OCI-M1 (cell line): Measurements from ENCODE around the gene KCNQ4.
A peak's percentile ranks its signal among the peaks of the same experiment; 100 is the strongest.

ENCODE experiments used
- DNase-seq: peaks from one replicate; lab custom pipeline; 2025; lab: John Stamatoyannopoulos, UW

Gene KCNQ4

DNA sequence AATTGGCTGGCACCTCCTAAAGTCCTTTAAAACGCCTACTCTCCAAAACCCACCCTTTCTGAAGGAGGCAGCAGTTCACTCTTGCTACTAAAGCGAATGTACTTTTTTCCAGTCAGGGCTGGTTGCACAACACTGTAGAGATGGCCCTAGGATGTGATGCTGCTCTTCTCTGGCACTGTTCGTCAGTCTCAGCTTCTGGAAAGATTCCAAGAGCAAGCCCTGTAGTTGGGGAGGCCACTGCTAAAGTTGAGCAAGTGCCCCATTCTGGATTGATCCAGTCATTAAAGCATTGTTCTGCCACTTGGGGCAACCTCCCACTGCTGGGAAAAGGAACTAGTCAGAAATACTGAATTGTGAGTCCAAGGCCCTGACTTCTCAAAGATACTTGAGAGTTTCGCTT, 28.5 kb upstream of the KCNQ4 start:
- DNase-seq = no peak

DNA sequence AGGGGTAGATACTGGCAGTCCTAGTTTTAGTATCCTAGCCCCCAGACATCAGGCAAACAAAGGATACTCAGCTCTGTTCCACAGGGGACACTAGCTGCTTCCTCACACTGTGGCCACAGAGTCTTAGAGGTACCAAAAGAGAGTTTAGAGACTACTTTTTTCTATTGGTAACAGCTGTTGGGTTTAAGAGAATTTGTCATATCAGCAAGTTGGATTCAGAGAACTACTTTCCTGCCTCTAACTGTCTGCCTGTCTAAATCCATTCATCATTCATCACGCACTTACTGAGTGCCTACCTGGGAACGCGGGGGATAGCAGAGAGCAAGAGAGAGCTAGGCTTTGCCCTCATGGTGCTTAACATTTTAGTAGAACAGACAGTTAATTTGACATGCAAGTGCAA, 27.1 kb upstream of the KCNQ4 start:
- DNase-seq = no peak

DNA sequence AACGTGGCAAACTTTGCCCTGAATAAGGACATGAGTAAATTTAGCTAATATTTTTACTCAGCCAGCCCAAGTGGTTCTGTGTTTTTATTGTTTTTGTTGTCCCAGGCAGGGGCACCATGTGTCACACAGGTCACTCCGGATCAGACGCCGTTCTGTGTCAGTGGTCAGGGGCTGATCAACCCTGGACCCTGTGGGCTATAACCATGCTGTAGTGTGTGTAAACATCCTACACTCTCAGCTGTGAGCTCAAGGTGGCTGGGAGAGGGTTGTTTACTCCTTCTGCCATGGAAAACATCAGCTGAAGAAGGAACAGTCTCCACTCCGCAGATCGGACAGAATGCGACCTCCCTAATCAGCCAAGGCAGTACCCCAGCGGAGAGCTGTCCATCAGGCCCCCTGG, 26.5 kb upstream of the KCNQ4 start:
- no peak for DNase-seq

DNA sequence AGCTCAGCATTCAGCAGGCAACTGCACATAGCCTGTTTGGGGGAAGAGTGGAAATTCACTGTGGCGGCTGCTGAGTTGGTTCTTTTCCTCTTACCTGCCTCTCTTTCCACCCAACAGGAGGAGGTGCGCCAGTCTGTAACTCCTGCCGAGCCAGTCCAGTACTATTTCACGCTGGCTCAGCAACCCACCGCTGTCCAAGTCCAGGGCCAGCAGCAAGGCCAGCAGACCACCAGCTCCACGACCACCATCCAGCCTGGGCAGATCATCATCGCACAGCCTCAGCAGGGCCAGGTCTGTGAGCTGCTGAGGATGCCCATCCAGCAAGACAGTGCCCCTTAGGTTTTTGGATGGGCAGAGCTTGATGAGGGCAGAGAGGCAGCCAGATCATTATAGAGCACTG, 25.6 kb upstream of the KCNQ4 start:
- DNase-seq = no peak

DNA sequence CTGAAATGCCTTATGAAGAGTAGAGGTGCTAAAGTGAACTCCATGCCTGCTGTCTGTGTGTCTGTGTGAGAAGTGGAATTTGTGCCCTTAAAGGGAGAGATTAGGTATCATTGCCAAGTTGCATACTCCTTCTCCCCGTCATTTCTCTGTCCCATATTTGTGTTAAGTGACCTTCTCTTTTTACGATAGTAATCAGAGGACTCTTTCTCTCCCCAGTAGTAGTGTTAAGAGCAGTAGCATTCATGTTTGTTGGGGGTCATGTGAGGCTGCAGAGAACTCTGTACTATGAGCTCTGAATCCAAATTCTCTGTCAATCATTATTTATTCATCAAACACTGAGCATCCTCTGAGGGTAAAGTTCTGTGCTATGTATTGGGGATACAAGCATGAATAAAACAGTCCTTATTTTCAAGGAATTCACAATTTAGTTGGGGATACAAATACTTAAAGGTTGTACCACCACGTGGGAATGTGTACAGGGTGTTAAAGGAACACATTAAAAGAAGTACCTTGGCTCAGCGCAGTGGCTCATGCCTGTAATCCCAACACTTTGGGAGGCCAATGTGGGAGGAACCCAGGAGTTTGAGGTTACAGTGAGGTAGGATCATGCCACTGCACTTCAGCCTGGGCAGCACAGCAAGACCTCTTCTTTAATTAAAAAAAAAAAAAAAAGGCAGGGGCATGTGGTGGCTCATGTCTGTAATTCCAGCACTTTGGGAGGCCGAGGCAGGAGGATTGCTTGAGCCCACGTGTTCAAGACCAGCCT, 24.8 kb upstream of the KCNQ4 start:
- no peak for DNase-seq

DNA sequence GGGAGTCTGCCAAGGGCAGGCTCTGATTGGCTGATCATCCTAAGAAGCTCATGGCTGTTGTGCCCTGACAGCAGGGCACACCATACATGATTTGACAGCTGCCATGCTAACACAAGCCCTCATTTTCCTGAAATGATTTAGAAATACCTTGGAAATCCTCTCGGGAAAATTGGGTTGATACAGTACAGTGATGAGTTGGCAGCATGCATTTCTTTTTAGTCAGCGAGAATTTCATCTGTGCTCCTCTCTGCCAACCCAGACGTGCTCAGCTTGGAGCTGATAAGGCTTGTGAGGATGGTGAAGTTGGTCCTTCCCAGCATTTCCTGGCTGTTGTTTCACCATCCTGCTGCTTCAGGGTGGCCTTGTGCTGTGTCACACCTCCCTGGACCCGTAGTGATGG, 22.6 kb upstream of the KCNQ4 start:
- DNase-seq = no peak

DNA sequence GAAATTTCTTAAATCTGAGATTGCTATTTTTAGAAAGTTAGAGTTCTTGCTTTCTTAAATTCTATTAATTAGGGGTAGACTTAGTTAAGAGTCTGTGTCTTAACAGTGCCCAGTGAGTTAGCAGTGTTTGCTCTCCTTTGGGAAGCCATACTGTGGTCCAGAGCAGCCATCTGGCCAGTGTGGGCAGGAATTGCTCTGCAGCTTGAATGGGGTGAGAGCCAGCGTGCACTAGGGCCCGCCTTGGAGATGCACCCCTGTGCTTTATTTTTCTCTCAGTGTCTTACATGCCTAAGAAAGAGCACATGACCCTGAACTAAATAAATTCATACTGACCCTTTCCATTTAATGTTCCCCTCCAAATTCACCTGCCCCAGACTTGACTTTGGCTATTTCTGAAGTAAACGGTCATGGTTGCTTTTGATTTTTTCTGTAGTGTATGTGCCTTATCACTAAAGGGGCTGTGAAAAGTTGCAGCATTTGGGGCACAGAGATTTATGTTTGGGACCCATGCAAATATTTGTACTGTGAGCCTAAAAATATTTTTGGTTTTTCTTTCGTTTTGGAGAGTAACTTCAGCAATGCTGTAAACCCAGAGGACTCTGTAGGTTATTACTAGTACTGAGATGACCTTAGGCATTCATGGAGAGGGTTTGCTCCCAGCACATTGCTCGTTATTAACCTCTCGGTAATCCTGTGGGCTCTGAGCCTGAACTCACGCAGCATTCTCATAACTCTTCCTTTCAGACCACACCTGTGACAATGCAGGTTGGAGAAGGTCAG, 21.3 kb upstream of the KCNQ4 start:
- no peak for DNase-seq

DNA sequence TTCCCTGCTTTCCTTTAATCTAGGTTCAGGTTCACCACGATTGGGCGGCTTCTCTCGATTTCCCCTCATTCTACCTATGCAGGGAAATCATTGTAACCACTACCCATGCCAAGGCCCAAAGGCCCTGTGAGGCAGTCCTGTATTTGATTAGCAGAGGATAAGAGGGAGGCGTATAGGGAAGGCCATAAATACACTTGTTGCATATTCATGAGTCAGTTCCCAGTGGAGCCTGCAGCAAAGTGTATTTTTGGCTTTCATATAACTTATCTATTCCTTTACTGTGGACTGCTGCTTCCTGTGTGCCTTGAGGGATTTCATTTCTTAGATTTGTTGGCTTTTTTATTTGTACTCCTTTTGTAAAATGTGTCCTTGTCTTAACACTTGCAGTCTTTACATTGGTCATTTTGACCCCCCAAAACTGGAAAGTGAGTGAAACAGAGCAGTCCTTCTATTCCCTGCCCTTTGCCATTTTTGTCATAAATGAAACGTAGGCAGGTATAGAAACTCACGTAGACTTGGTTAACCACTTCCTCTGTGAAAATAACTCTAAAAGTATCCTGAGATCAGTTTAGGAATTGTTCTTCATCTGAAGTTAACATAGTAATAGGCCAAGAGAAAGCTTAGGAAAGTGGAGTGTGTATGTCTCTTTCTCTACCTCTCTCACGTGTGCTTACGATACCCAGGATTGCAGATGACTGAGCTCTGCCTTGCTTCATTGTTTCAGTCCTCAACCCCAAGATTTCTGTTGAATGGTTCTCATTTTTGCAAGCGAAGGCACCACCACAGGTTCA, 19.6 kb upstream of the KCNQ4 start:
- no peak for DNase-seq

DNA sequence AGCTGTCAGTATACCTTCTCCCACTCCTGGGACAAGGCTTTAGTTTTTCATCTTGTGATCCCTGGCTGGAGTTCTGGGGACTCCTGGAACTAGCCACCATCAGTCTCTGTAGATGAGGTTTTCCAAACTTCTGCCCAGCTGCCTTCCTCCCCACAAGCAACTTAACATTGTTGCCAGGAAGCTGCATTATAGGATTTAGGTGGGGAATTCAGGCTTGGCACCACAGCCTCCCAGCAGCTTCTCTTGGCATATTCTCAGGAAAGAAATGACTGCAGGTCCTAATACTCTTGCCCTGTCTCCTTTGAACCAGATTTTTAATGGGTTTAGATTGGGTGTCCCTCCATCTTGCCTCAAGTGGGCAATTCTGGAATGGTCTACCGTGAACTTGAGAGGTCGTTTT, 18.6 kb upstream of the KCNQ4 start:
- no peak for DNase-seq

DNA sequence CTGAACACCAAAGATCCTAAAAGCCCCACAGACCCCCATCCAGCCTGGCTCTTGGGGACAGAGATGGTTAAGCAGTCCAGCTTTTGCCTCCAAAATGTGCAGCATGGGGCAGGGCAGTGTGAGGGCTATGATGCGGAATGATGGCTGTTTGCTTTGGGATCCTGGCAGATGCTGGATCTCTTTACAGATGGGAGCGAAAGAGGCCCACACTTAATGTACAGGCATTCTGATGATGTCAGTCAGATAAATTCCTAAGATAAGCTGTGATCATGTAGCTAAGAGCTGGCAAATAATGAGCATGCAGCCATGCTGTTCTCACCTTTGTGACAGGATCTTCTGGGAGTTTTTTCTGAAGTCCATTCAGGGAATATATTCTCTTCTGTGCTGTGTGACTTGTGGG, 17.6 kb upstream of the KCNQ4 start:
- no peak for DNase-seq

DNA sequence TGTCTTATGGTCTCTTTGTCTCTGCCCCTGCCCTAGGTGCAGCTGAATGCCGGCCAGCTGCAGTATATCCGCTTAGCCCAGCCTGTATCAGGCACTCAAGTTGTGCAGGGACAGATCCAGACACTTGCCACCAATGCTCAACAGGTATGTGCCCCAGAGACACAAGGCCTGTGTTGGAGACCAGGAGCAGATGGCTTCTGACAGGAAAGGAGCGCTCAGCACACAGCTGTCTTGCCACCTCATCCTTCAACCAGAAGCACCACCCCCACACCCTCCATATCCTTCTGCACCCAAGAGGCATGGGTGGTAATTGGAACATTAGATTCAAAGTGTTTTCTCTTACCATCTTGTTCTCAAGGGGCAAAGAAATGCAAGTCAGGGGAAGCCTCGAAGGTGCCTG, 17.0 kb upstream of the KCNQ4 start:
- DNase-seq = no peak

DNA sequence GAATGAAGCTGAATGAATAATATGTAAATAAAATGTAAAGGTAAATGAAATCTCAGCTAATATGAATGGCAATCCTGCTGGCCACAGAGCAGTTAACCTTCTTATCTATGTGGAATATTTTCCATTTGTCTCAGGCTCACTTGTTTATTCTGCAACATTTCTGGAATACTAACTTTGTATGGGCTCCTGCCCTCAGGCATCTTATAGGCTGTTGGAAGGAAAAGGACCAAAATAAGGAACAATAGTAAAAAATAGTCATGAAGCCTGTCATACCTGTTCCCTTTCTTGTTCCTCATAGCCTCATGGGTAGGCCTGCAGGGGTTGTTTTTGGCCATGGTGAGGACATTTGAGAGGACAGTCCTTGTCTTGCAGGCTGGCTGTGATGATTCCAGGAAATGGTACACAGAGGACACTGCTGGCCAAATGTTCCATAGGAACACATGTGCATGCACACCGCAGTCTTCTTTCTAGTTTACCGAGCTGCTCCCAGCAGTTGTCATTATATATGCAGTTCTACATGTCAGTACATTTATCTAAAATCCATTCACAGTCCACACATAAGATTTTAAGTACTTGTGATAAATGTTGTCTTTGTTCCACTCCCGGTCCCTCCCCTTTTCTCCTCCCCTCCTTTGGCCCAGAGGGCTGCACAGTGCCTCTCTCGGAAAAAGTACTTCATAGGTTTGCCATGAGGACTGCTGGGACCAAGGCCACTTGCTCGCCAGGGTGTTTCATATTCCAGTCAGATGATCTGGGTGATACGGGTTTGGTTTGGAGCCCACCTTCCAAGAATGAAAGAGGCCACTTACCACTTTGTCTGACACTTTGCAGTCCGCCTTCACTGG, 15.2 kb upstream of the KCNQ4 start:
- no peak for DNase-seq

DNA sequence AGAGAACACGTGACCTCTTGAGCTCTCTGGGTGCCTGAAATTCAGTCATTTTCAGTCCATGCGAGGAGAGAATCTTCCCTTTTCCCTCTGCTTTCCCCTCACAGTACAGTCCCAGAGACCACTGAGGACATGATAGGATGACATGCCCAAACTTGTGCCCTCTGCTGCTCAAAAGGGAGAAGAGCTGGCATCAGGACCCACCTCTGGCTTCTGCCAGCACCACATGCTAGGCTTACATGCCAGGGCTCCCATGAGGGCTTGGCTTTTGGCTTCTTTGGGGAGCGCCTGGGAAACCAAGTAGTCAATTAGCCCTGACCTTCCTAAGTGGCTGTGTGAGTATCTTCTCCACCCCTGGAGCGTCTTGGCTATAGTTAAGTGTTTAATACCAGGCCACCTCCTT, 13.8 kb upstream of the KCNQ4 start:
- no peak for DNase-seq

DNA sequence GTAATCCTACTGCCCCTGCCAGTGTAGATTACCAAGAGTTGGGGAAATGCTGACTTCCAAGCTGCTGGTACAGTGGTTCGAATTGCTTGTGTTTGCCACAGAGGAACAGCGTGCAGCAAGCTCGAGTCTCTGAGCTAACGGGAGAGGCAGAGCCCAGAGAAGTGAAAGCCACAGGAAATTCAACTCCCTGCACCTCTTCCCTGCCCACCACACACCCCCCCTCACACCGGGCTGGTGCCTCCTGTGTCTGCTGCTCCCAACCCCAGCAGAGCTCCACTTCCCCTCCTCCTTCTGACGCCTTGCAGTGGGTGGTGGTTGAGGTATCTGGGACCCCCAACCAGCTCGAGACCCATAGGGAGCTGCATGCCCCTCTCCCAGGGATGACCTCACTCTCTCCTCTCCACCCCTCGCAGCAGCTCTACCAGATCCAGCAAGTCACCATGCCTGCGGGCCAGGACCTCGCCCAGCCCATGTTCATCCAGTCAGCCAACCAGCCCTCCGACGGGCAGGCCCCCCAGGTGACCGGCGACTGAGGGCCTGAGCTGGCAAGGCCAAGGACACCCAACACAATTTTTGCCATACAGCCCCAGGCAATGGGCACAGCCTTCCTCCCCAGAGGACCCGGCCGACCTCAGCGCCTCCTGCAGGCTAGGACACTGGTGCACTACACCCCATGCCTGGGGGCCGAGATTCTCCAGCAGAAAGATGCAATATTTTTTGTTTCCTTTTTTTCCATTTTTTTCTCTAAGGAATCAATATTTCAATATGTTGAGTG, 13.1 kb upstream of the KCNQ4 start:
- no peak for DNase-seq

DNA sequence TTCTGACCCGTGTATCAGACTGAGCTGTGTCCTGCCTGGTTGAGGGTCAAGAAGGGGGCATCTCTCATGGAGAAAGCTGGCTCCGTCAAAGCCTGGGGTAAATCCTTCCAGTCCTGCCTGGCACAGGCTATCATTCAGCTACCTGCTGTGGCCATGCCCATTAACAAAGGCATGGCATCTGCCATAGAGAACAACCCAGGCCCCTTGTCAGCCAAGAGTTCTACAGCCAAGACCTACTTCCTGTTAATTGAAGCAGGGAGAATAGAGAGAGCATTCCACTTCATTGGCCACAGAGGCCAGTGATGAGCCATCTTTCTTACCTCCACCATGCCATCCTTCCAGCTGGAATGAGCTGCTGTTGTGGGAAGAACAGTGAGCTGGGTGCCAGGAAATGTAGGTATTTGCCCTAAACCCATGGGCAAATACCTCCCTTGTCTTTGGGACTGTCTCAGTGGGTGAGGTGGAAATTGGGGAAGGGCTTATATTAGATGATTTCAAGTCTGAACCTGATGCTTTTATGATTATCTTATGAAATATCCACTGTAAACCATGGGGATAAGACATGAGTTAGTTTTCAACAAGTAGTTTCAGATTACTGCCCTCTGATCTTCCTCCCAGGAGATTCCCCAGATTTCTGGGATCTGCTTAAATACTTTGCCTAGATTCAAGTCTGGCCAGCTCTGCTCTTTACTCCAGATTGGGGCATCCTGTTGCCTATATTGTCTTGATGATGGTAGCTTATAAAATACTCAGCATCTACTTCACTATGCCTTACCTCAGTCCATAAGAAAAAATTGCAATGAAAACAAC, 11.2 kb upstream of the KCNQ4 start:
- DNase-seq = no peak

DNA sequence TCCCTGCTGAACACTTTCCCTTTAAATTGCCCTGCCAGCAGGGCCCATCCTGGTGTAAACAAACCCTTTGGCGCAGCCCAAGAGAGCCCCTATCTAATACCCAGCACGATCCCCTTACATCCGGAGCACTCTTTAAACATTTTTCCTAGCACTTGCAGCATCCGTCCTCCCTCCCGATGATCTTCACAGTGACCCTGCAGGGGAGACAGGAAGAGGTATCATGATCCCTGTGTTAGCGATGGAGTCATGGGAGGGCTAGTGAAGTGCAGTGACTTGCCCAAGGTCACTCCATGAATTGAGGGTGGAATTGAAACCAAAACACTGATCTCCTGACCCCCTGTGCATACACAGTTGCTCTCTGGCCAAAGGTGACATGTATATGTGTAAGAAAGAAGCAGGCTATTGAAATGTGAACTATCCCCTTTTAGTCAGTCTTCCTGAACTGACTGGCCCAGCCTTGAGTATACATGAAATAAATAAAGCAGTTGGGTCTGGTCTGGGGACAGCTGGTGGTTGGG, 9.8 kb upstream of the KCNQ4 start:
- no peak for DNase-seq

DNA sequence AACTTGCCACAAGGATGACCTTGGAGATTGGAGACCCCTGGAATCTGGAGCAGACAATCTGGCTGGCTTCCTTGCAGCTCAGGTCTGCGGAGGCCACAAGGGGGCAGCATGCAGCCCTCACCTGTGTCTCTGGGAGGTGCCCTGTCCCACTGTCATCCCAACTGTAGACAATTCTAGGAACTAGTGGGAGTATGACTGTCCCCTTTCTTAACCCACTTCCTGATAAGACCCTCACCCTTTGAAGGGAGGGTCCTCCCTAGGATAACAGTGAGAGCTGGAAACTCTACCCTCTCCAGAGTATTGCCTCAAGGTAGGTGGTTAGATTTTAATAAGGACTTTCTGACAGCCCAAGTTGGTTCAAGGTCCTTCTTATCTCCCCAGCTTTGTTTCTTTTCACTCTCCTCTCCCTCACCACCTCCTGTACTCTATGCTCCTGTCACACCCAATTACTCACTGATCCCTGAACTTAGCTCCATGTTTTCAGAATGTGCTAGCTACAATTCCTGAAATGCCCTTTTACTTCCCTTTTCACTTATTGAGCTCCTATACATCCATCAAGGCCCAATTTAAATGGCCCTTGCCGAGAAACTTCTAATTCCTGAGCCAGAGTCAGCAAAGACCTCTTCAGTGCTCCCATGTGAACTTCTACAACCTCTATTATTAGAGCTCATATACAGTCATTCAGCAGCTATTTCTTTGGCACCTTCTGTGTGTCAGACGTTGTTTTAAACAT, 9.2 kb upstream of the KCNQ4 start:
- peak; percentile 73 for DNase-seq

DNA sequence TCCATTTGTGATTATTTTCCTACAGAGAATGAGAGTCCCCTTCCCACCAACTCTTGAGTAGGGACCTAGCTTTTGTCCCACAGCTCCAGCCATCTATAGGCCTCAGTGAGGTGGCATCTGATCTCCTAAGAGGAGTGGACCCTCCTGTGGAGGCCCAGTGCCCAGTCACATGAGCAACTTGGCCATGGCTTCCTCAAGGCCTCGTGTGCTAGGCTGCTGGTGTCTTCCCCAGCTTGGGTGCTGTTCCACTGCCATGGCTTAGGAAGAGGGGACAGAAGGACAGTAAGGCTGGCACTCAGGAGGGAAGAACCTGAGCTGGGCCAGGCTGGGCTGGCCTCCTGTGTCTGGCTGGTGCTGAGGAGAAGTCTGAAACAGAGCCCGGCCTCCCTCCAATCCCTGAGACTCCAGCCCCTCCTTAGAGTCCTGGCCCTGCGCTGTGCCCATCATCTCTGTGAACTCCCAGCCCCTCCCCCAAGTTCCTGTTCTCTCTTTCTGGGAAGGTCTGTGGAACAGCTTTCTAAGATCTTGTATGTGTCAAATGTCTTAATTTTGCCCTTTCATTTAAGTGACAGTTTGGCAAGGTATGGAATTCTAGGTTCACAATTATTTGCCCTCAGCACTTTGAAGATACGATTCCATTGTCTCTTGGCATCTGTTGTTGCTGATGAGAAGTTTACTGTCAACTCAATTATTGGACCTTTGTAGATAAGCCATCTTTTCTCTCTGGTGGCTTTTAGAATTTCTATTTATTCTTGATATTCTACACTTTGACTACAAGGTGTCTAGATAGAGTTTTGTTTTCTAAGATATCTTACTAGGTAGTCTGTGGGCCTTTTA, 7.1 kb upstream of the KCNQ4 start:
- DNase-seq = no peak
